ENCODE results near the gene SNX9.

SNX9 gene

GRCh38 chr6:157884756-157885155 is 61.7 kb downstream of the SNX9 start:
- no peak overlapping the region for H3K4me3 ChIP-seq (ENCODE audit: low read depth, low read length, poor library complexity, severe bottlenecking)
- no peak overlapping the region for H3K9ac ChIP-seq (ENCODE audit: low read length)
- no peaks in the 10 kb centered on the region for H3K4me1 ChIP-seq (ENCODE audit: insufficient read depth, low read length, severe bottlenecking)
- peaks cover 2% of the 10 kb centered on the region; the same call in 1 of the 2 replicates for H3K27me3 ChIP-seq (ENCODE audit: insufficient read depth, low read length)
- no peaks in the 10 kb centered on the region for H4K20me1 ChIP-seq (ENCODE audit: insufficient read depth, low read length)
- no peak overlapping the region for H3K4me2 ChIP-seq (ENCODE audit: low read length)
- no peaks in the 10 kb centered on the region for H3K9me3 ChIP-seq (ENCODE audit: low read length)
- H3K27ac ChIP-seq (ENCODE audit: low read depth, low read length, poor library complexity, severe bottlenecking): no peak overlapping the region
- H3K36me3 ChIP-seq (ENCODE audit: insufficient read depth, low read length): no peaks in the 10 kb centered on the region
- no peaks in the 10 kb centered on the region for H3K79me2 ChIP-seq (ENCODE audit: insufficient read depth, low read length)
- H3F3A ChIP-seq (ENCODE audit: insufficient read depth, low read length): no peaks in the 10 kb centered on the region
- no peak for TF ChIP-seq EZH2 (IDR thresholded peaks at IDR 0.05; ENCODE audit: borderline replicate concordance, low read length)
- TF ChIP-seq, protein P1, sequence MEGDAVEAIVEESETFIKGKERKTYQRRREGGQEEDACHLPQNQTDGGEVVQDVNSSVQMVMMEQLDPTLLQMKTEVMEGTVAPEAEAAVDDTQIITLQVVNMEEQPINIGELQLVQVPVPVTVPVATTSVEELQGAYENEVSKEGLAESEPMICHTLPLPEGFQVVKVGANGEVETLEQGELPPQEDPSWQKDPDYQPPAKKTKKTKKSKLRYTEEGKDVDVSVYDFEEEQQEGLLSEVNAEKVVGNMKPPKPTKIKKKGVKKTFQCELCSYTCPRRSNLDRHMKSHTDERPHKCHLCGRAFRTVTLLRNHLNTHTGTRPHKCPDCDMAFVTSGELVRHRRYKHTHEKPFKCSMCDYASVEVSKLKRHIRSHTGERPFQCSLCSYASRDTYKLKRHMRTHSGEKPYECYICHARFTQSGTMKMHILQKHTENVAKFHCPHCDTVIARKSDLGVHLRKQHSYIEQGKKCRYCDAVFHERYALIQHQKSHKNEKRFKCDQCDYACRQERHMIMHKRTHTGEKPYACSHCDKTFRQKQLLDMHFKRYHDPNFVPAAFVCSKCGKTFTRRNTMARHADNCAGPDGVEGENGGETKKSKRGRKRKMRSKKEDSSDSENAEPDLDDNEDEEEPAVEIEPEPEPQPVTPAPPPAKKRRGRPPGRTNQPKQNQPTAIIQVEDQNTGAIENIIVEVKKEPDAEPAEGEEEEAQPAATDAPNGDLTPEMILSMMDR (IDR thresholded peaks at IDR 0.05; ENCODE audit: low read length): no peak
- H2AFZ ChIP-seq (ENCODE audit: low read length): no peak overlapping the region
- H3K9me2 ChIP-seq (ENCODE audit: low read depth, low read length): no peaks in the 10 kb centered on the region

DNA sequence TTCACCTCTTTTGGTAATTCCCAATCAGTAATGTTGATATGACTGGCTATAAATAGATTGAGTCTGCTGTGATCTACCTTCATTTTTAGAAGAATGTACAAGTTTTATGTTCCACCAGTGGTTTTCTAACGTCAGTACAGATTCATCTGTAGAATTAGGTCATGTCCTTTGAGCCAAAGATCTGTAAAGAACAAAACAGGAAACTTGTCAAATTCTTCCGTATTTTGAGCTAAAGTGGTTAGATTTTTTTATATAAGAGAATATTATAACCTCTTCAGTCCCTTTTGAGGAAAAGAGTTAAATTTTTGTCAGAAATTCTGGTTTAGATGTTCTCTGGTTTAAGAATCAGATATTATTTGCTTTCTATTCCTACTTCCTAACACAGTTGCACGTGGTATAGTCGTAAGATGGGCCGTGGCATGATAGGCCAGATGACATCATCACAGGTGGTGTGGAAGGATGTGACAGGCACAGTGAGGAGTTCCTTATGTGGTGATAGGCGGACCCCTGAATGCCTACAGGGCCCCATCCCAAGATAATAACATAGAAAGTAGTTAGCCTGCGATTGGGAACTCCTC is 62.3 kb downstream of the SNX9 start:
- H3F3A ChIP-seq (ENCODE audit: insufficient read depth, low read length): no peaks in the 10 kb centered on the region
- H3K9me3 ChIP-seq (ENCODE audit: low read length): no peaks in the 10 kb centered on the region
- TF ChIP-seq EZH2 (IDR thresholded peaks at IDR 0.05; ENCODE audit: borderline replicate concordance, low read length): no peak
- TF ChIP-seq, protein P1 (IDR thresholded peaks at IDR 0.05; ENCODE audit: low read length): no peak
- no peaks in the 10 kb centered on the region for H3K79me2 ChIP-seq (ENCODE audit: insufficient read depth, low read length)
- H3K4me2 ChIP-seq (ENCODE audit: low read length): no peak overlapping the region
- no peak overlapping the region for H3K9ac ChIP-seq (ENCODE audit: low read length)
- no peak overlapping the region for H3K27ac ChIP-seq (ENCODE audit: low read depth, low read length, poor library complexity, severe bottlenecking)
- no peaks in the 10 kb centered on the region for H3K4me1 ChIP-seq (ENCODE audit: insufficient read depth, low read length, severe bottlenecking)
- H3K9me2 ChIP-seq (ENCODE audit: low read depth, low read length): no peaks in the 10 kb centered on the region
- no peak overlapping the region for H2AFZ ChIP-seq (ENCODE audit: low read length)
- H4K20me1 ChIP-seq (ENCODE audit: insufficient read depth, low read length): no peaks in the 10 kb centered on the region
- H3K4me3 ChIP-seq (ENCODE audit: low read depth, low read length, poor library complexity, severe bottlenecking): no peak overlapping the region
- no peaks in the 10 kb centered on the region for H3K36me3 ChIP-seq (ENCODE audit: insufficient read depth, low read length)
- H3K27me3 ChIP-seq (ENCODE audit: insufficient read depth, low read length): peaks cover 6% of the 10 kb centered on the region; the same call in 1 of the 2 replicates

GRCh38 chr6:157885876-157886275 is 62.8 kb downstream of the SNX9 start:
- no peak for TF ChIP-seq EZH2 (IDR thresholded peaks at IDR 0.05; ENCODE audit: borderline replicate concordance, low read length)
- TF ChIP-seq, protein P1 (IDR thresholded peaks at IDR 0.05; ENCODE audit: low read length): no peak
- Histone ChIP-seq H3K27me3 (ENCODE audit: insufficient read depth, low read length) (peaks cover 6% of the 10 kb centered on the region; the same call in 1 of the 2 replicates), H3F3A (ENCODE audit: insufficient read depth, low read length) (no peaks in the 10 kb centered on the region), H3K4me1 (ENCODE audit: insufficient read depth, low read length, severe bottlenecking) (no peaks in the 10 kb centered on the region), H4K20me1 (ENCODE audit: insufficient read depth, low read length) (no peaks in the 10 kb centered on the region), H3K9ac (ENCODE audit: low read length) (no peak overlapping the region), H3K4me3 (ENCODE audit: low read depth, low read length, poor library complexity, severe bottlenecking) (no peak overlapping the region), H3K36me3 (ENCODE audit: insufficient read depth, low read length) (no peaks in the 10 kb centered on the region), H3K79me2 (ENCODE audit: insufficient read depth, low read length) (no peaks in the 10 kb centered on the region), H2AFZ (ENCODE audit: low read length) (no peak overlapping the region), H3K9me2 (ENCODE audit: low read depth, low read length) (no peaks in the 10 kb centered on the region), H3K9me3 (ENCODE audit: low read length) (no peaks in the 10 kb centered on the region), H3K27ac (ENCODE audit: low read depth, low read length, poor library complexity, severe bottlenecking) (no peak overlapping the region), H3K4me2 (ENCODE audit: low read length) (no peak overlapping the region)
